HepG2 (cell line): ENCODE results near the gene RPL18. TPM values are rescaled to one million over a fixed set of nuclear protein-coding genes. Genes with fewer than 3 reads are reported as not detected.

Experiments used
- AKAP8 ChIP-seq: sonication (generic); formaldehyde crosslinking; IDR thresholded peaks from 2 replicates; pipeline ENCODE4 v1.5.1; 2020; ENCODE audit warnings: mild to moderate bottlenecking, missing genetic modification reagents
- CREB3 ChIP-seq: sonication (generic); formaldehyde crosslinking; IDR thresholded peaks from 2 replicates; pipeline ENCODE4 v1.5.0; 2020; ENCODE audit warnings: missing genetic modification reagents
- ETV6 ChIP-seq: sonication (generic); formaldehyde crosslinking; conservative IDR thresholded peaks from 2 replicates; pipeline ENCODE4 v1.4.0; 2020; ENCODE audit warnings: missing genetic modification reagents
- GMEB1 ChIP-seq: sonication (generic); formaldehyde crosslinking; IDR thresholded peaks from 2 replicates; pipeline ENCODE4 v1.5.1; 2020; ENCODE audit warnings: missing genetic modification reagents, mild to moderate bottlenecking, borderline replicate concordance
- HES4 ChIP-seq: sonication (generic); formaldehyde crosslinking; IDR thresholded peaks from 2 replicates; pipeline ENCODE4 v1.9.0; 2021; ENCODE audit warnings: mild to moderate bottlenecking, missing genetic modification reagents, borderline replicate concordance
- MAFG ChIP-seq: sonication (generic); formaldehyde crosslinking; IDR thresholded peaks from 2 replicates; pipeline ENCODE4 v1.5.1; 2020; ENCODE audit warnings: mild to moderate bottlenecking, missing genetic modification reagents
- MEIS2 ChIP-seq: sonication (generic); formaldehyde crosslinking; IDR thresholded peaks from 2 replicates; pipeline ENCODE4 v1.9.0; 2021; ENCODE audit warnings: mild to moderate bottlenecking, missing genetic modification reagents
- NFKB2 ChIP-seq: sonication (generic); formaldehyde crosslinking; IDR thresholded peaks from 2 replicates; pipeline ENCODE4 v1.4.0; 2020; ENCODE audit warnings: missing genetic modification reagents, borderline replicate concordance
- RBFOX2 ChIP-seq: fragments of 200-400 bp; formaldehyde crosslinking; IDR thresholded peaks from 2 replicates; pipeline ENCODE4 v1.6.1; 2017; ENCODE audit warnings: low read depth, mild to moderate bottlenecking, low read length
- SNRNP70 ChIP-seq: fragments of 200-400 bp; formaldehyde crosslinking; IDR thresholded peaks from 2 replicates; pipeline ENCODE4 v1.6.1; 2017; ENCODE audit warnings: mild to moderate bottlenecking, low read depth, low read length, moderate library complexity
- STAT5B ChIP-seq: sonication (generic); formaldehyde crosslinking; IDR thresholded peaks from 2 replicates; pipeline ENCODE4 v1.4.0; 2020; ENCODE audit warnings: missing genetic modification reagents
- TCF7L2 ChIP-seq: IDR thresholded peaks from 2 replicates; pipeline ENCODE4 v1.6.1; 2011; ENCODE audit warnings: mild to moderate bottlenecking, low read depth, low read length, moderate library complexity
- ZNF101 ChIP-seq: sonication (generic); formaldehyde crosslinking; IDR thresholded peaks from 2 replicates; pipeline ENCODE4 v1.4.0; 2020; ENCODE audit warnings: mild to moderate bottlenecking, low read depth, missing genetic modification reagents, borderline replicate concordance
- ZNF547 ChIP-seq: sonication (generic); formaldehyde crosslinking; IDR thresholded peaks from 2 replicates; pipeline ENCODE4 v1.5.1; 2020; ENCODE audit warnings: mild to moderate bottlenecking, missing genetic modification reagents
- ZZZ3 ChIP-seq: sonication (generic); formaldehyde crosslinking; IDR thresholded peaks from 2 replicates; pipeline ENCODE4 v1.4.0; 2020; ENCODE audit warnings: missing genetic modification reagents, mild to moderate bottlenecking, borderline replicate concordance
- polyA plus RNA-seq, 8 experiments: library from polyadenylated mRNA; depleted of rRNA in 3 of 8; stranded (reverse) in 7 of 8; unstranded in 1 of 8; fragments of >200 nt; fragmentation: Illumina TruSeq in 4 of 8; extraction: Trizol in 4 of 8; gene quantifications; 2 replicates each; pipeline versions ENCODE4 v1.2.1 to v1.2.3, GENCODE V29; 2011 to 2016; ENCODE audit warnings: low read depth in 4 of 8, missing spikeins in 1 of 8, mixed read lengths in 1 of 8; ENCODE audit not compliant: insufficient read depth in 1 of 8
- total RNA-seq, 5 experiments: library from RNA; depleted of rRNA; stranded (reverse); fragments of >200 nt; fragmentation: Illumina TruSeq; extraction: Trizol; gene quantifications; 2 replicates each; pipeline ENCODE4 v1.2.3, GENCODE V29; 2016; ENCODE audit warnings: low read depth in 1 of 5
- TF ChIP-seq, protein P1 (sequence below): sonication (generic); formaldehyde crosslinking; IDR thresholded peaks from 2 replicates; pipeline ENCODE4 v1.5.0; 2020; ENCODE audit warnings: mild to moderate bottlenecking, missing genetic modification reagents
- TF ChIP-seq, protein P2 (sequence below): sonication (generic); formaldehyde crosslinking; conservative IDR thresholded peaks from 2 replicates; pipeline ENCODE4 v1.4.0; 2020; ENCODE audit warnings: missing genetic modification reagents
- TF ChIP-seq, protein P3 (sequence below): sonication (generic); formaldehyde crosslinking; IDR thresholded peaks from 2 replicates; pipeline ENCODE4 v1.5.0; 2020; ENCODE audit warnings: missing genetic modification reagents
- TF ChIP-seq, protein P4 (sequence below): sonication (generic); formaldehyde crosslinking; IDR thresholded peaks from 2 replicates; pipeline ENCODE4 v1.4.0; 2020; ENCODE audit warnings: mild to moderate bottlenecking, missing genetic modification reagents

Gene RPL18
- total and polyA plus RNA-seq, 2 of the 13 experiments (the other 11 are each of a cell fraction or from before 2014, with no cell fraction given), result 1,485 to 1,639 TPM

DNA sequence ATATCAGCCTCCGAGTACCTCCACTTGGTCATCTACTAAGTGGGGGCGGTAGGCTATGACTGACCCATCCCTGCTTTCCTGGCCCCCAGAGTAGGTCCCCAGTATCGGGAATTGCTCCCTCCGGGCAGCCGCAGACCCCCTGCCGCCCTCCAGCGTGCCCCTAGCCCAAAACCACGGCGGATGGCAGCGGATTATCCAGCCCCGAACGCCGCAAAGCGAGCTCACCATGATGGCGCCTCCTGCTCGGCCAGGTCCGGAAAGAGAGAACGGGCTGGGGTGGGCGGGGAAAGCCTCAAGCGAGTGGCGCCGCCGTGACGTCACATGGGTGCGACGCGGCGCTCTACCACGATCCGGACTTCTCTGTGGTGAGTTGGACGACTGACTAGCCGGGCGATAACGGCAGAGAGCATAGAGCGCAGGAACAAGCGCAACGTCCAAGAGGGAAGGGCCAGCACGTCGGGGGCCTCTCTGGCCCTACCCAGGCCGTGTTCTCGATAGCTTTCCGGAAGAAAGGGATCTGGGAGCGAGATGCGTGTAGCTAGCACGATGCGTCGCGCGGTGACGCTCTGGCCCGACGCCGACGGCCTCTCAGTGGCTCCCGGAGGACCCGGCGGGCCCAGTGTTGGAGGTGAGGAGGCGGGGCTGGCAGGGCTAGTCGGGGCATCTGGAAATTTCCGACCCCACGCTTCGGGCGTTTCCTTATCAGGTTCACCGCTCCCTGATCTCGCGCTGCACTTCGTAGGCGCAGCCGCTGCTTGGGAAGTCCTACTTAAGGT, at the start of gene RPL18, which contains the start of gene SPHK2 (continued):
- TF ChIP-seq, protein P1, sequence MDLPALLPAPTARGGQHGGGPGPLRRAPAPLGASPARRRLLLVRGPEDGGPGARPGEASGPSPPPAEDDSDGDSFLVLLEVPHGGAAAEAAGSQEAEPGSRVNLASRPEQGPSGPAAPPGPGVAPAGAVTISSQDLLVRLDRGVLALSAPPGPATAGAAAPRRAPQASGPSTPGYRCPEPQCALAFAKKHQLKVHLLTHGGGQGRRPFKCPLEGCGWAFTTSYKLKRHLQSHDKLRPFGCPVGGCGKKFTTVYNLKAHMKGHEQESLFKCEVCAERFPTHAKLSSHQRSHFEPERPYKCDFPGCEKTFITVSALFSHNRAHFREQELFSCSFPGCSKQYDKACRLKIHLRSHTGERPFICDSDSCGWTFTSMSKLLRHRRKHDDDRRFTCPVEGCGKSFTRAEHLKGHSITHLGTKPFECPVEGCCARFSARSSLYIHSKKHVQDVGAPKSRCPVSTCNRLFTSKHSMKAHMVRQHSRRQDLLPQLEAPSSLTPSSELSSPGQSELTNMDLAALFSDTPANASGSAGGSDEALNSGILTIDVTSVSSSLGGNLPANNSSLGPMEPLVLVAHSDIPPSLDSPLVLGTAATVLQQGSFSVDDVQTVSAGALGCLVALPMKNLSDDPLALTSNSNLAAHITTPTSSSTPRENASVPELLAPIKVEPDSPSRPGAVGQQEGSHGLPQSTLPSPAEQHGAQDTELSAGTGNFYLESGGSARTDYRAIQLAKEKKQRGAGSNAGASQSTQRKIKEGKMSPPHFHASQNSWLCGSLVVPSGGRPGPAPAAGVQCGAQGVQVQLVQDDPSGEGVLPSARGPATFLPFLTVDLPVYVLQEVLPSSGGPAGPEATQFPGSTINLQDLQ (CRISPR knock-in tag), result peak; percentile 91
- TF ChIP-seq MAFG (CRISPR knock-in tag), result no peak
- no peak for TF ChIP-seq TCF7L2
- no peak; the same call in 1 of the 2 replicates for TF ChIP-seq STAT5B (CRISPR knock-in tag)
- no peak for TF ChIP-seq HES4 (CRISPR knock-in tag)
- peak; percentile 88; the same call in 1 of the 2 replicates for TF ChIP-seq ZNF547
- TF ChIP-seq ZNF101, result peak; percentile 76; the same call in 1 of the 2 replicates
- TF ChIP-seq, protein P2, sequence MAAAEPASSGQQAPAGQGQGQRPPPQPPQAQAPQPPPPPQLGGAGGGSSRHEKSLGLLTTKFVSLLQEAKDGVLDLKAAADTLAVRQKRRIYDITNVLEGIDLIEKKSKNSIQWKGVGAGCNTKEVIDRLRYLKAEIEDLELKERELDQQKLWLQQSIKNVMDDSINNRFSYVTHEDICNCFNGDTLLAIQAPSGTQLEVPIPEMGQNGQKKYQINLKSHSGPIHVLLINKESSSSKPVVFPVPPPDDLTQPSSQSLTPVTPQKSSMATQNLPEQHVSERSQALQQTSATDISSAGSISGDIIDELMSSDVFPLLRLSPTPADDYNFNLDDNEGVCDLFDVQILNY (CRISPR knock-in tag), result no peak; the same call in 1 of the 2 replicates
- no peak for TF ChIP-seq SNRNP70
- TF ChIP-seq, protein P3, sequence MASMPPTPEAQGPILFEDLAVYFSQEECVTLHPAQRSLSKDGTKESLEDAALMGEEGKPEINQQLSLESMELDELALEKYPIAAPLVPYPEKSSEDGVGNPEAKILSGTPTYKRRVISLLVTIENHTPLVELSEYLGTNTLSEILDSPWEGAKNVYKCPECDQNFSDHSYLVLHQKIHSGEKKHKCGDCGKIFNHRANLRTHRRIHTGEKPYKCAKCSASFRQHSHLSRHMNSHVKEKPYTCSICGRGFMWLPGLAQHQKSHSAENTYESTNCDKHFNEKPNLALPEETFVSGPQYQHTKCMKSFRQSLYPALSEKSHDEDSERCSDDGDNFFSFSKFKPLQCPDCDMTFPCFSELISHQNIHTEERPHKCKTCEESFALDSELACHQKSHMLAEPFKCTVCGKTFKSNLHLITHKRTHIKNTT, result no peak
- TF ChIP-seq GMEB1 (CRISPR knock-in tag), result peak; percentile 100
- TF ChIP-seq NFKB2 (CRISPR knock-in tag), result peak; percentile 60; the same call in 1 of the 2 replicates
- TF ChIP-seq ETV6, result peak; percentile 70
- no peak for TF ChIP-seq AKAP8 (CRISPR knock-in tag)
- peak; percentile 99 for TF ChIP-seq RBFOX2
- peak; percentile 97; the same call in 1 of the 2 replicates for TF ChIP-seq ZZZ3 (CRISPR knock-in tag)
- no peak for TF ChIP-seq CREB3 (CRISPR knock-in tag)
- peak; percentile 56; the same call in 1 of the 2 replicates for TF ChIP-seq MEIS2
- TF ChIP-seq, protein P4, sequence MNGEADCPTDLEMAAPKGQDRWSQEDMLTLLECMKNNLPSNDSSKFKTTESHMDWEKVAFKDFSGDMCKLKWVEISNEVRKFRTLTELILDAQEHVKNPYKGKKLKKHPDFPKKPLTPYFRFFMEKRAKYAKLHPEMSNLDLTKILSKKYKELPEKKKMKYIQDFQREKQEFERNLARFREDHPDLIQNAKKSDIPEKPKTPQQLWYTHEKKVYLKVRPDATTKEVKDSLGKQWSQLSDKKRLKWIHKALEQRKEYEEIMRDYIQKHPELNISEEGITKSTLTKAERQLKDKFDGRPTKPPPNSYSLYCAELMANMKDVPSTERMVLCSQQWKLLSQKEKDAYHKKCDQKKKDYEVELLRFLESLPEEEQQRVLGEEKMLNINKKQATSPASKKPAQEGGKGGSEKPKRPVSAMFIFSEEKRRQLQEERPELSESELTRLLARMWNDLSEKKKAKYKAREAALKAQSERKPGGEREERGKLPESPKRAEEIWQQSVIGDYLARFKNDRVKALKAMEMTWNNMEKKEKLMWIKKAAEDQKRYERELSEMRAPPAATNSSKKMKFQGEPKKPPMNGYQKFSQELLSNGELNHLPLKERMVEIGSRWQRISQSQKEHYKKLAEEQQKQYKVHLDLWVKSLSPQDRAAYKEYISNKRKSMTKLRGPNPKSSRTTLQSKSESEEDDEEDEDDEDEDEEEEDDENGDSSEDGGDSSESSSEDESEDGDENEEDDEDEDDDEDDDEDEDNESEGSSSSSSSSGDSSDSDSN, result peak; percentile 83
